DND-41 (cell line): Measurements from ENCODE around the gene ABCA3.

Experiments
- ATAC-seq: fragments of 200-7000 bp; cut with Tn5 transposase; 3 replicates; pipeline ENCODE4 v1.9.1; 2021; ENCODE audit warnings: low read depth; ENCODE audit not compliant: insufficient read depth
- DNase-seq: peaks from one replicate; pipeline ENCODE4 v3.0.0-alpha.2; 2020
- H2AFZ ChIP-seq: 2 replicates; pipeline ENCODE4 v1.6.0; 2012; ENCODE audit warnings: low read depth, low read length
- H3K27ac ChIP-seq: 2 replicates; pipeline ENCODE4 v1.5.1; 2012; ENCODE audit warnings: low read length, inconsistent platforms
- H3K27me3 ChIP-seq: fragments of 200-600 bp; sonication (generic); 2 replicates; pipeline ENCODE4 v1.6.0; 2012; ENCODE audit warnings: low read length, mild to moderate bottlenecking, inconsistent platforms; ENCODE audit not compliant: insufficient read depth, poor library complexity
- H3K36me3 ChIP-seq: 2 replicates; pipeline ENCODE4 v1.5.1; 2012; ENCODE audit warnings: low read length, inconsistent platforms; ENCODE audit not compliant: insufficient read depth
- H3K4me1 ChIP-seq: 2 replicates; pipeline ENCODE4 v1.5.1; 2012; ENCODE audit warnings: mild to moderate bottlenecking, low read length; ENCODE audit not compliant: insufficient read depth
- H3K4me2 ChIP-seq: 2 replicates; pipeline ENCODE4 v1.6.0; 2012; ENCODE audit warnings: mild to moderate bottlenecking, moderate library complexity, low read length, inconsistent platforms; ENCODE audit not compliant: insufficient read depth
- H3K4me3 ChIP-seq, 2 experiments: fragments of 200-600 bp in 1 of 2; shearing (Covaris generic) in 1 of 2; 2 replicates each; pipeline ENCODE4 v1.5.1; 2012 to 2016; ENCODE audit warnings: inconsistent platforms in 2 of 2, low read length in 2 of 2, mild to moderate bottlenecking in 2 of 2, low read depth in 1 of 2, moderate library complexity in 1 of 2
- H3K79me2 ChIP-seq: 2 replicates; pipeline ENCODE4 v1.6.0; 2012; ENCODE audit warnings: low read length, inconsistent platforms; ENCODE audit not compliant: insufficient read depth
- H3K9ac ChIP-seq: 2 replicates; pipeline ENCODE4 v1.6.0; 2012; ENCODE audit warnings: low read depth, mild to moderate bottlenecking, inconsistent platforms, low read length, moderate library complexity
- H3K9me3 ChIP-seq: 2 replicates; pipeline ENCODE4 v1.5.1; 2012; ENCODE audit warnings: low read length, moderate library complexity, mild to moderate bottlenecking, inconsistent platforms; ENCODE audit not compliant: insufficient read depth, severe bottlenecking
- H4K20me1 ChIP-seq: 2 replicates; pipeline ENCODE4 v1.6.0; 2012; ENCODE audit warnings: low read length; ENCODE audit not compliant: insufficient read depth
- EZH2 ChIP-seq: IDR thresholded peaks from 3 replicates; pipeline ENCODE4 v1.6.1; 2012; ENCODE audit warnings: borderline replicate concordance, low read depth, mild to moderate bottlenecking, moderate library complexity, low read length, inconsistent platforms; ENCODE audit not compliant: severe bottlenecking
- TF ChIP-seq, protein P1 (sequence below): IDR thresholded peaks from 2 replicates; pipeline ENCODE4 v1.5.1; 2012; ENCODE audit warnings: borderline replicate concordance, low read length, moderate library complexity, mild to moderate bottlenecking; ENCODE audit not compliant: poor library complexity, severe bottlenecking; ENCODE audit errors: extremely low read depth

Gene ABCA3

GRCh38 chr16:2339521-2340484 is 725 bp downstream of the ABCA3 start:
- 0 out of 2 replicates have a peak, but pooled peaks cover 2% of the 10 kb centered on the region for H3K79me2 ChIP-seq
- H3K27me3 ChIP-seq = no peaks in the 10 kb centered on the region
- H3K9me3 ChIP-seq = no peaks in the 10 kb centered on the region
- H3K4me2 ChIP-seq = peak overlapping the region; percentile 72
- DNase-seq (peak; percentile 33), ATAC-seq (peak; percentile 17; the same call in 1 of the 3 replicates)
- H3K4me1 ChIP-seq = peaks cover 25% of the 10 kb centered on the region
- H3K9ac ChIP-seq = peak overlapping the region; percentile 64
- peak overlapping the region; percentile 12 to 65; a peak in 3 of 4 replicates for H3K4me3 ChIP-seq
- H2AFZ ChIP-seq = peak overlapping the region; percentile 90
- TF ChIP-seq, protein P1, sequence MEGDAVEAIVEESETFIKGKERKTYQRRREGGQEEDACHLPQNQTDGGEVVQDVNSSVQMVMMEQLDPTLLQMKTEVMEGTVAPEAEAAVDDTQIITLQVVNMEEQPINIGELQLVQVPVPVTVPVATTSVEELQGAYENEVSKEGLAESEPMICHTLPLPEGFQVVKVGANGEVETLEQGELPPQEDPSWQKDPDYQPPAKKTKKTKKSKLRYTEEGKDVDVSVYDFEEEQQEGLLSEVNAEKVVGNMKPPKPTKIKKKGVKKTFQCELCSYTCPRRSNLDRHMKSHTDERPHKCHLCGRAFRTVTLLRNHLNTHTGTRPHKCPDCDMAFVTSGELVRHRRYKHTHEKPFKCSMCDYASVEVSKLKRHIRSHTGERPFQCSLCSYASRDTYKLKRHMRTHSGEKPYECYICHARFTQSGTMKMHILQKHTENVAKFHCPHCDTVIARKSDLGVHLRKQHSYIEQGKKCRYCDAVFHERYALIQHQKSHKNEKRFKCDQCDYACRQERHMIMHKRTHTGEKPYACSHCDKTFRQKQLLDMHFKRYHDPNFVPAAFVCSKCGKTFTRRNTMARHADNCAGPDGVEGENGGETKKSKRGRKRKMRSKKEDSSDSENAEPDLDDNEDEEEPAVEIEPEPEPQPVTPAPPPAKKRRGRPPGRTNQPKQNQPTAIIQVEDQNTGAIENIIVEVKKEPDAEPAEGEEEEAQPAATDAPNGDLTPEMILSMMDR = no peak
- TF ChIP-seq EZH2 = no peak
- H3K27ac ChIP-seq = no peak overlapping the region
- H4K20me1 ChIP-seq = no peaks in the 10 kb centered on the region
- no peaks in the 10 kb centered on the region for H3K36me3 ChIP-seq

GRCh38 chr16:2337431-2338296 is 2.9 kb downstream of the ABCA3 start:
- Histone ChIP-seq H3K9ac (no peak overlapping the region), H3K4me1 (peaks cover 25% of the 10 kb centered on the region), H3K27ac (no peak overlapping the region), H2AFZ (no peak overlapping the region), H3K27me3 (no peaks in the 10 kb centered on the region), H3K79me2 (0 out of 2 replicates have a peak, but pooled peaks cover 2% of the 10 kb centered on the region), H3K4me3 (no peak overlapping the region), H3K9me3 (no peaks in the 10 kb centered on the region), H3K4me2 (no peak overlapping the region), H4K20me1 (no peaks in the 10 kb centered on the region), H3K36me3 (no peaks in the 10 kb centered on the region)
- DNase-seq (no peak), ATAC-seq (no peak)
- TF ChIP-seq EZH2 = no peak
- TF ChIP-seq, protein P1 = no peak

- Histone ChIP-seq H3K4me2 (no peak overlapping the region), H3K9ac (no peak overlapping the region), H3K27me3 (no peaks in the 10 kb centered on the region), H3K36me3 (no peaks in the 10 kb centered on the region), H3K4me1 (peaks cover 16% of the 10 kb centered on the region), H3K79me2 (no peaks in the 10 kb centered on the region), H3K27ac (no peak overlapping the region), H2AFZ (no peak overlapping the region), H4K20me1 (no peaks in the 10 kb centered on the region), H3K4me3 (no peak overlapping the region), H3K9me3 (no peaks in the 10 kb centered on the region)
- ATAC-seq (peak; percentile 75), DNase-seq (peak; percentile 39)
- TF ChIP-seq, protein P1 = no peak
- TF ChIP-seq EZH2 = no peak
These were observed 5.1 kb downstream of the ABCA3 start for GRCh38 chr16:2335286-2335895.
